ENCODE results near the gene DLG2. TPM values are rescaled to one million over a fixed set of nuclear protein-coding genes. Genes with fewer than 3 reads are reported as not detected.

The DLG2 gene
- total and polyA plus RNA-seq, 9 of the 15 experiments (the other 6 are each of a cell fraction or from before 2014, with no cell fraction given): 0.52 to 1.6 (median 0.95) TPM

- TF ChIP-seq MLX (CRISPR knock-in tag; conservative IDR thresholded peaks at IDR 0.05): no peak
- TF ChIP-seq MCM2 (IDR thresholded peaks at IDR 0.05; ENCODE audit: low read depth): no peak
- TF ChIP-seq CHCHD3 (CRISPR knock-in tag; IDR thresholded peaks at IDR 0.05): no peak
- TF ChIP-seq ZNF785 (CRISPR knock-in tag; IDR thresholded peaks at IDR 0.05): no peak
- TF ChIP-seq, protein P1, sequence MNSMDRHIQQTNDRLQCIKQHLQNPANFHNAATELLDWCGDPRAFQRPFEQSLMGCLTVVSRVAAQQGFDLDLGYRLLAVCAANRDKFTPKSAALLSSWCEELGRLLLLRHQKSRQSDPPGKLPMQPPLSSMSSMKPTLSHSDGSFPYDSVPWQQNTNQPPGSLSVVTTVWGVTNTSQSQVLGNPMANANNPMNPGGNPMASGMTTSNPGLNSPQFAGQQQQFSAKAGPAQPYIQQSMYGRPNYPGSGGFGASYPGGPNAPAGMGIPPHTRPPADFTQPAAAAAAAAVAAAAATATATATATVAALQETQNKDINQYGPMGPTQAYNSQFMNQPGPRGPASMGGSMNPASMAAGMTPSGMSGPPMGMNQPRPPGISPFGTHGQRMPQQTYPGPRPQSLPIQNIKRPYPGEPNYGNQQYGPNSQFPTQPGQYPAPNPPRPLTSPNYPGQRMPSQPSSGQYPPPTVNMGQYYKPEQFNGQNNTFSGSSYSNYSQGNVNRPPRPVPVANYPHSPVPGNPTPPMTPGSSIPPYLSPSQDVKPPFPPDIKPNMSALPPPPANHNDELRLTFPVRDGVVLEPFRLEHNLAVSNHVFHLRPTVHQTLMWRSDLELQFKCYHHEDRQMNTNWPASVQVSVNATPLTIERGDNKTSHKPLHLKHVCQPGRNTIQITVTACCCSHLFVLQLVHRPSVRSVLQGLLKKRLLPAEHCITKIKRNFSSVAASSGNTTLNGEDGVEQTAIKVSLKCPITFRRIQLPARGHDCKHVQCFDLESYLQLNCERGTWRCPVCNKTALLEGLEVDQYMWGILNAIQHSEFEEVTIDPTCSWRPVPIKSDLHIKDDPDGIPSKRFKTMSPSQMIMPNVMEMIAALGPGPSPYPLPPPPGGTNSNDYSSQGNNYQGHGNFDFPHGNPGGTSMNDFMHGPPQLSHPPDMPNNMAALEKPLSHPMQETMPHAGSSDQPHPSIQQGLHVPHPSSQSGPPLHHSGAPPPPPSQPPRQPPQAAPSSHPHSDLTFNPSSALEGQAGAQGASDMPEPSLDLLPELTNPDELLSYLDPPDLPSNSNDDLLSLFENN (IDR thresholded peaks at IDR 0.05; ENCODE audit: low read depth in 2 of 2, low read length in 2 of 2): no peak
- no peak for TF ChIP-seq MTF1 (CRISPR knock-in tag; IDR thresholded peaks at IDR 0.05; ENCODE audit: borderline replicate concordance)
- no peak for TF ChIP-seq ZKSCAN3 (CRISPR knock-in tag; IDR thresholded peaks at IDR 0.05)
- no peak for TF ChIP-seq NCOA2 (IDR thresholded peaks at IDR 0.05; ENCODE audit: partially characterized antibody in 2 of 2)
- TF ChIP-seq FOS (IDR thresholded peaks at IDR 0.05; ENCODE audit: extremely low read depth, insufficient read length): no peak
- no peak for TF ChIP-seq ELK1 (CRISPR knock-in tag; IDR thresholded peaks at IDR 0.05)
- TF ChIP-seq ZNF212 (CRISPR knock-in tag; IDR thresholded peaks at IDR 0.05): no peak
Measured at GRCh38 chr11:84541731-84542340, 1085.3 kb downstream of the DLG2 start (continued).

Measured in K562 (cell line).